ENCODE data around the gene PARD3B.

- TF ChIP-seq CTCF (conservative IDR thresholded peaks at IDR 0.05; ENCODE audit: low read depth, low read length), result no peak
- TF ChIP-seq EZH2phosphoT487 (IDR thresholded peaks at IDR 0.05; ENCODE audit: borderline replicate concordance, low read length), result no peak
- no peak for TF ChIP-seq EZH2 (IDR thresholded peaks at IDR 0.05; ENCODE audit: low read length, unreplicated experiment)
These were observed 1040.4 kb downstream of the PARD3B start for GRCh38 chr2:205585449-205586383.

All from PC-3 (cell line).